A549 (cell line): ENCODE results near the gene IL12A. TPM values are rescaled to one million over a fixed set of nuclear protein-coding genes. Genes with fewer than 3 reads are reported as not detected.

Source experiments
- ATAC-seq, 2 experiments: fragments of 200-7000 bp in 1 of 2; fragments of >200 bp in 1 of 2; cut with Nextera tagmentation in 1 of 2; cut with Tn5 transposase in 1 of 2; 3 replicates each; pipeline versions ENCODE4 v1.8.0 to v1.9.1; 2018 to 2020; ENCODE audit warnings: mild to moderate bottlenecking in 1 of 2, moderate library complexity in 1 of 2
- CTCF ChIA-PET: fragments of 300-600 bp; sonication (Branson Sonifier 250); formaldehyde crosslinking; extraction: SDS; loops from one replicate; lab custom pipeline; 2021; ENCODE audit warnings: antibody characterized with exemption, inconsistent platforms; lab: Yijun Ruan, JAX
- POLR2A ChIA-PET: fragments of 350-600 bp; formaldehyde crosslinking; extraction: SDS; loops from one replicate; lab custom pipeline; 2021; ENCODE audit warnings: antibody characterized with exemption, inconsistent platforms; lab: Yijun Ruan, JAX
- DNase-seq, 2 experiments: peaks; one replicate each; pipeline versions ENCODE4 v3.0.0 to v3.0.0-alpha.2; 2011 to 2016; ENCODE audit warnings: low read depth in 1 of 2, low spot score in 1 of 2
- FAIRE-seq: peaks from 2 replicates; lab custom pipeline; 2011; peaks lifted over from hg19 to GRCh38; lab: Jason Lieb, UNC
- H3K27ac ChIP-seq, 2 experiments: fragments of >200 bp; sonication (Bioruptor Twin); formaldehyde crosslinking; 3 replicates each; pipeline ENCODE4 v1.5.1; 2016 to 2017
- H3K4me1 ChIP-seq: fragments of >200 bp; sonication (Bioruptor Twin); formaldehyde crosslinking; 3 replicates; pipeline ENCODE4 v1.6.1; 2016
- H3K4me2 ChIP-seq: fragments of >200 bp; sonication (Bioruptor Twin); formaldehyde crosslinking; 3 replicates; pipeline ENCODE4 v1.6.1; 2016
- H3K4me3 ChIP-seq: fragments of >200 bp; sonication (Bioruptor Twin); formaldehyde crosslinking; 3 replicates; pipeline ENCODE4 v1.5.1; 2016
- H3K9me3 ChIP-seq: fragments of >200 bp; sonication (Bioruptor Twin); formaldehyde crosslinking; 3 replicates; pipeline ENCODE4 v1.6.1; 2016
- CEBPB ChIP-seq, 2 experiments: fragments of >200 bp in 1 of 2; sonication (Bioruptor Twin) in 1 of 2; formaldehyde crosslinking in 1 of 2; IDR thresholded peaks; 2 replicates each; pipeline ENCODE4 v1.6.1; 2012 to 2016
- CTCF ChIP-seq: fragments of >200 bp; sonication (Bioruptor Twin); formaldehyde crosslinking; IDR thresholded peaks from 3 replicates; pipeline ENCODE4 v1.5.1; 2016
- EP300 ChIP-seq, 2 experiments: fragments of >200 bp; sonication (Bioruptor Twin); formaldehyde crosslinking; IDR thresholded peaks; 2 replicates in 1 of 2; 3 replicates in 1 of 2; pipeline ENCODE4 v1.6.1; 2016 to 2017
- ESRRA ChIP-seq: fragments of 150-350 bp; IDR thresholded peaks from 2 replicates; pipeline ENCODE4 v1.6.1; 2014; ENCODE audit warnings: mild to moderate bottlenecking, low read length, borderline replicate concordance
- FOSL2 ChIP-seq, 2 experiments: fragments of 450-650 bp in 1 of 2; fragments of >200 bp in 1 of 2; sonication (Bioruptor Twin) in 1 of 2; formaldehyde crosslinking; IDR thresholded peaks; 2 replicates each; pipeline versions ENCODE4 v1.5.0 to v1.6.1; 2016 to 2020; ENCODE audit warnings: mild to moderate bottlenecking in 1 of 2, moderate library complexity in 1 of 2
- GATA3 ChIP-seq: IDR thresholded peaks from 2 replicates; pipeline ENCODE4 v1.6.1; 2012; ENCODE audit warnings: borderline replicate concordance
- HES2 ChIP-seq: fragments of >200 bp; sonication (Bioruptor Twin); formaldehyde crosslinking; IDR thresholded peaks from 2 replicates; pipeline ENCODE4 v1.6.1; 2016
- HMGXB4 ChIP-seq: fragments of 250-450 bp; sonication (Bioruptor Pico); IDR thresholded peaks from 2 replicates; pipeline ENCODE4 v1.5.0; 2021; ENCODE audit warnings: mild to moderate bottlenecking, moderate library complexity, borderline replicate concordance
- JUN ChIP-seq, 2 experiments: fragments of >200 bp; sonication (Bioruptor Twin); formaldehyde crosslinking; IDR thresholded peaks; 2 replicates in 1 of 2; 3 replicates in 1 of 2; pipeline ENCODE4 v1.6.1; 2016 to 2017
- NFE2L2 ChIP-seq: fragments of 150-350 bp; conservative IDR thresholded peaks from 2 replicates; pipeline ENCODE4 v1.6.1; 2014; ENCODE audit warnings: low read length
- NPAS2 ChIP-seq: fragments of 250-450 bp; sonication (Bioruptor Pico); IDR thresholded peaks from 2 replicates; pipeline ENCODE4 v1.8.0; 2022; ENCODE audit warnings: mild to moderate bottlenecking, moderate library complexity, borderline replicate concordance
- RAD21 ChIP-seq, 2 experiments: fragments of >200 bp in 1 of 2; sonication (Bioruptor Twin) in 1 of 2; formaldehyde crosslinking in 1 of 2; IDR thresholded peaks in 1 of 2; conservative IDR thresholded peaks in 1 of 2; 2 replicates in 1 of 2; 3 replicates in 1 of 2; pipeline ENCODE4 v1.6.1; 2012 to 2018; ENCODE audit warnings: inconsistent platforms in 1 of 2
- SMC3 ChIP-seq: fragments of >200 bp; sonication (Bioruptor Twin); formaldehyde crosslinking; IDR thresholded peaks from 3 replicates; pipeline ENCODE4 v1.6.1; 2018; ENCODE audit warnings: inconsistent platforms
- ZFP36 ChIP-seq: fragments of 450-650 bp; IDR thresholded peaks from 2 replicates; pipeline ENCODE4 v1.6.1; 2014; ENCODE audit warnings: borderline replicate concordance; ENCODE audit not compliant: partially characterized antibody
- ZNF302 ChIP-seq: fragments of 250-450 bp; sonication (Bioruptor Pico); IDR thresholded peaks from 2 replicates; pipeline ENCODE4 v1.9.0; 2021; ENCODE audit warnings: inconsistent platforms, mild to moderate bottlenecking, moderate library complexity
- WGBS: methylation state at CpG from one replicate; pipeline ENCODE4 v1.1.6; 2017; ENCODE audit errors: missing lambda C conversion rate; 5-methylcytosine and 5-hydroxymethylcytosine counted together
- polyA plus RNA-seq, 4 experiments: library from polyadenylated mRNA; depleted of rRNA in 3 of 4; stranded (reverse); fragments of >200 nt; fragmentation: RNase III in 1 of 4; extraction: RNeasy Plus Mini Kit Qiagen cat#74134 plus additional on column Dnase treatment in 1 of 4; gene quantifications; 2 replicates in 3 of 4; 3 replicates in 1 of 4; pipeline ENCODE4 v1.2.3, GENCODE V29; 2011 to 2017

The IL12A gene
- polyA plus RNA-seq, 2 of the 4 experiments (the other 2 are of a cell fraction), result 1.3 to 1.7 TPM

- H3K4me1 ChIP-seq, result no peaks in the 10 kb centered on the region; the same call in 2 of the 3 replicates
- no peak overlapping the region for H3K4me3 ChIP-seq
- ATAC-seq (no peak), FAIRE-seq (no peak), DNase-seq (no peak)
- no peak overlapping the region for H3K27ac ChIP-seq
- ChIA-PET POLR2A (no interaction called here), CTCF (interaction anchor here (0.9 to 16.4 kb wide), 24 partner anchors 10 to 744 kb away, joined by 3 to 450 read pairs (median 12); partner anchors contain the start of genes IL12A and SCHIP1)
- H3K9me3 ChIP-seq, result no peaks in the 10 kb centered on the region
- no peak for TF ChIP-seq HMGXB4
- TF ChIP-seq GATA3, result no peak
- no peak for TF ChIP-seq ZFP36
- no peak for TF ChIP-seq EP300 (IDR thresholded peaks at IDR 0.05)
- TF ChIP-seq HES2, result no peak
- TF ChIP-seq ZNF302 (CRISPR knock-in tag), result no peak
- no peak for TF ChIP-seq JUN (IDR thresholded peaks at IDR 0.05)
- no peak for TF ChIP-seq ESRRA
- TF ChIP-seq NPAS2 (CRISPR knock-in tag), result no peak
- TF ChIP-seq CEBPB (IDR thresholded peaks at IDR 0.05), result no peak
- no peak overlapping the region for H3K4me2 ChIP-seq
These were observed 16.4 kb downstream of the IL12A start for GRCh38 chr3:160005004-160005403.

GRCh38 chr3:160006282-160007163, 17.9 kb downstream of the IL12A start:
- CTCF ChIA-PET, result interaction anchor here (0.6 to 16.4 kb wide), 78 partner anchors 9 to 1153 kb away, joined by 3 to 450 read pairs (median 5); partner anchors contain the start of genes IL12A and SCHIP1
- FAIRE-seq (no peak), ATAC-seq (peak; percentile 93 to 96), DNase-seq (peak; percentile 77 to 82)
- H3K4me1 ChIP-seq, result no peaks in the 10 kb centered on the region; the same call in 2 of the 3 replicates
- no peaks in the 10 kb centered on the region for H3K9me3 ChIP-seq
- H3K4me2 ChIP-seq, result peak overlapping the region; percentile 26; the same call in 2 of the 3 replicates
- TF ChIP-seq SMC3 (peak; percentile 93), NFE2L2 (no peak), RAD21 (conservative IDR thresholded peaks at IDR 0.05 in 1 of 2, IDR thresholded peaks at IDR 0.05 in 1 of 2) (peak; percentile 93 to 94), CTCF (peak; percentile 95)
- H3K4me3 ChIP-seq, result no peak overlapping the region
- 0 out of 6 replicates have a peak overlapping the region, but pooled peaks have one; percentile 7 to 12 for H3K27ac ChIP-seq
- 3% methylated on average over 3 of the region's 3 CpGs for WGBS
- POLR2A ChIA-PET, result no interaction called here

- H3K4me1 ChIP-seq, result no peaks in the 10 kb centered on the region
- WGBS, result 38% methylated on average over 4 of the region's 4 CpGs
- FAIRE-seq (no peak), DNase-seq (no peak), ATAC-seq (no peak)
- ChIA-PET CTCF (interaction anchor here (1.0 to 16.4 kb wide), 7 partner anchors 20 to 743 kb away, joined by 3 to 450 read pairs (median 4); partner anchors contain the start of gene IL12A), POLR2A (no interaction called here)
- H3K4me3 ChIP-seq, result no peak overlapping the region
- TF ChIP-seq FOSL2 (IDR thresholded peaks at IDR 0.05) (no peak), FOSL2 (CRISPR knock-in tag; IDR thresholded peaks at IDR 0.05) (no peak)
- no peak overlapping the region for H3K4me2 ChIP-seq
- no peaks in the 10 kb centered on the region for H3K9me3 ChIP-seq
- no peak overlapping the region for H3K27ac ChIP-seq
These were observed 20.3 kb downstream of the IL12A start for GRCh38 chr3:160008961-160009360.
